IMR-90 (cell line): ENCODE data around the gene NDUFB10. TPM values are rescaled to one million over a fixed set of nuclear protein-coding genes. Genes with fewer than 3 reads are reported as not detected.

Experiments used
- ATAC-seq: fragments of 200-7000 bp; cut with Tn5 transposase; 2 replicates; pipeline ENCODE4 v1.9.1; 2020; ENCODE audit warnings: low read depth, mild to moderate bottlenecking, moderate library complexity
- BruUV-seq: library from RNA; stranded (reverse); fragments of 400-500 nt; replicated peaks from 2 replicates; lab custom pipeline; 2021; lab: Mats Ljungman, UMichigan
- CTCF ChIA-PET: fragments of 300-600 bp; formaldehyde crosslinking; extraction: SDS; loops from one replicate; lab custom pipeline; 2021; ENCODE audit warnings: antibody characterized with exemption; lab: Yijun Ruan, JAX
- POLR2A ChIA-PET: fragments of 300-600 bp; sonication (Branson Sonifier 250); formaldehyde crosslinking; loops from one replicate; lab custom pipeline; 2022; ENCODE audit warnings: antibody characterized with exemption; ENCODE audit not compliant: unreplicated experiment; lab: Charles Lee
- DNase-seq: peaks from one replicate; pipeline ENCODE4 v3.0.0; 2013
- H2AFZ ChIP-seq: replicated peaks from 2 replicates; pipeline ENCODE3; 2013; ENCODE audit warnings: low read length, mild to moderate bottlenecking; ENCODE audit not compliant: poor library complexity
- H2AK5ac ChIP-seq: 2 replicates; pipeline ENCODE4 v1.6.1; 2013; ENCODE audit warnings: low read depth, low read length, inconsistent platforms
- H2AK9ac ChIP-seq: replicated peaks from 2 replicates; pipeline ENCODE3; 2013; ENCODE audit warnings: mild to moderate bottlenecking, low read depth, low read length, moderate library complexity; ENCODE audit not compliant: poor library complexity
- H2BK120ac ChIP-seq: 2 replicates; pipeline ENCODE4 v1.6.1; 2013; ENCODE audit warnings: low read depth, low read length, inconsistent platforms
- H2BK15ac ChIP-seq: 3 replicates; pipeline ENCODE4 v1.6.1; 2013; ENCODE audit warnings: low read depth, low read length, inconsistent platforms
- H2BK20ac ChIP-seq: 2 replicates; pipeline ENCODE4 v1.6.1; 2013; ENCODE audit warnings: low read depth, mild to moderate bottlenecking, inconsistent platforms, low read length, moderate library complexity
- H2BK5ac ChIP-seq: 2 replicates; pipeline ENCODE4 v1.6.1; 2013; ENCODE audit warnings: mild to moderate bottlenecking, low read depth, low read length, inconsistent platforms; ENCODE audit not compliant: poor library complexity, severe bottlenecking
- H3K14ac ChIP-seq: replicated peaks from 2 replicates; pipeline ENCODE4 v1.6.1; 2013; ENCODE audit warnings: low read depth, low read length, inconsistent platforms
- H3K18ac ChIP-seq: 2 replicates; pipeline ENCODE4 v1.6.1; 2013; ENCODE audit warnings: low read depth, low read length, control low read depth
- H3K23ac ChIP-seq: 2 replicates; pipeline ENCODE4 v1.6.1; 2013; ENCODE audit warnings: low read depth, low read length, inconsistent platforms
- H3K27ac ChIP-seq: 2 replicates; pipeline ENCODE4 v1.5.1; 2013; ENCODE audit warnings: mild to moderate bottlenecking, control low read depth, low read length; ENCODE audit not compliant: insufficient read depth
- H3K27me3 ChIP-seq: 2 replicates; pipeline ENCODE4 v1.6.1; 2013; ENCODE audit warnings: low read length; ENCODE audit not compliant: control insufficient read depth, insufficient read depth
- H3K36me3 ChIP-seq: 2 replicates; pipeline ENCODE4 v1.6.1; 2013; ENCODE audit warnings: low read length, mixed read lengths; ENCODE audit not compliant: control insufficient read depth, insufficient read depth
- H3K4ac ChIP-seq: 2 replicates; pipeline ENCODE4 v1.6.1; 2013; ENCODE audit warnings: low read depth, low read length, inconsistent platforms
- H3K4me1 ChIP-seq: 2 replicates; pipeline ENCODE4 v1.6.1; 2013; ENCODE audit warnings: low read length, mixed read lengths; ENCODE audit not compliant: control insufficient read depth, insufficient read depth
- H3K4me2 ChIP-seq: 2 replicates; pipeline ENCODE4 v1.6.1; 2013; ENCODE audit warnings: low read depth, mild to moderate bottlenecking, control low read depth, low read length, moderate library complexity
- H3K4me3 ChIP-seq: 2 replicates; pipeline ENCODE4 v1.5.1; 2013; ENCODE audit warnings: low read depth, mild to moderate bottlenecking, control low read depth, low read length, moderate library complexity; ENCODE audit not compliant: insufficient read depth
- H3K56ac ChIP-seq: 2 replicates; pipeline ENCODE4 v1.6.1; 2013; ENCODE audit warnings: low read length, inconsistent platforms; ENCODE audit not compliant: insufficient read depth; ENCODE audit errors: extremely low read depth
- H3K79me1 ChIP-seq, 2 experiments: 2 replicates each; pipeline ENCODE4 v1.6.1; 2013; ENCODE audit warnings: low read length in 2 of 2, inconsistent platforms in 1 of 2, low read depth in 1 of 2
- H3K9ac ChIP-seq: 2 replicates; pipeline ENCODE4 v1.6.1; 2013; ENCODE audit warnings: low read depth, low read length, control low read depth
- H3K9me1 ChIP-seq: 2 replicates; pipeline ENCODE4 v1.6.1; 2013; ENCODE audit warnings: low read length, inconsistent platforms; ENCODE audit not compliant: insufficient read depth
- H3K9me3 ChIP-seq: 2 replicates; pipeline ENCODE4 v1.6.1; 2013; ENCODE audit warnings: low read length; ENCODE audit not compliant: control insufficient read depth, insufficient read depth
- H4K20me1 ChIP-seq: 2 replicates; pipeline ENCODE4 v1.6.1; 2013; ENCODE audit warnings: low read length, inconsistent platforms; ENCODE audit not compliant: insufficient read depth
- H4K5ac ChIP-seq: 2 replicates; pipeline ENCODE4 v1.6.1; 2013; ENCODE audit warnings: mild to moderate bottlenecking, low read depth, low read length, control low read depth
- H4K8ac ChIP-seq, 2 experiments: 2 replicates each; pipeline ENCODE4 v1.6.1; 2013; ENCODE audit warnings: low read depth in 2 of 2, low read length in 2 of 2, control low read depth in 1 of 2, inconsistent platforms in 1 of 2
- H4K91ac ChIP-seq: 2 replicates; pipeline ENCODE4 v1.6.1; 2013; ENCODE audit warnings: low read depth, low read length, inconsistent platforms; ENCODE audit not compliant: insufficient read depth
- RAD21 ChIP-seq: IDR thresholded peaks from 2 replicates; pipeline ENCODE4 v1.6.1; 2012; ENCODE audit warnings: low read length, improper control_type of control experiment
- WGBS, 2 experiments: methylation state at CpG; one replicate each; pipeline versions ENCODE4 v1.1.5 to v1.1.7; 2013; ENCODE audit warnings: missing lambda C conversion rate in 2 of 2; ENCODE audit not compliant: insufficient read length in 1 of 2; ENCODE audit errors: extremely low coverage in 2 of 2; 5-methylcytosine and 5-hydroxymethylcytosine counted together
- dilution Hi-C: fragments of 300-500 bp; cut with HindIII; formaldehyde crosslinking; loops from one replicate; pipeline ENCODE4 v1.14.3; 2018; ENCODE audit warnings: low sequenced_read_pairs; ENCODE audit not compliant: unreplicated experiment
- in situ Hi-C: fragments of 300-500 bp; cut with MboI; formaldehyde crosslinking; loops from 3 replicates; pipeline ENCODE4 v1.14.3; 2019; ENCODE audit warnings: low sequenced_read_pairs, inconsistent platforms, mixed read lengths
- intact Hi-C: fragments of 100-400 bp; cut with micrococcal nuclease; formaldehyde crosslinking; loops from 2 replicates; pipeline ENCODE4 v1.10.0; 2022
- polyA plus RNA-seq, 3 experiments: library from polyadenylated mRNA; depleted of rRNA; stranded (reverse); fragments of >200 nt; gene quantifications; 2 replicates each; pipeline ENCODE4 v1.2.3, GENCODE V29; 2012; ENCODE audit warnings: low replicate concordance in 1 of 3
- total RNA-seq: library from RNA; depleted of rRNA; stranded (reverse); fragments of >200 nt; gene quantifications from 2 replicates; pipeline ENCODE4 v1.2.3, GENCODE V29; 2012

NDUFB10 gene
- total and polyA plus RNA-seq, 2 of the 4 experiments (the other 2 are of a cell fraction) = 189 to 220 TPM

DNA sequence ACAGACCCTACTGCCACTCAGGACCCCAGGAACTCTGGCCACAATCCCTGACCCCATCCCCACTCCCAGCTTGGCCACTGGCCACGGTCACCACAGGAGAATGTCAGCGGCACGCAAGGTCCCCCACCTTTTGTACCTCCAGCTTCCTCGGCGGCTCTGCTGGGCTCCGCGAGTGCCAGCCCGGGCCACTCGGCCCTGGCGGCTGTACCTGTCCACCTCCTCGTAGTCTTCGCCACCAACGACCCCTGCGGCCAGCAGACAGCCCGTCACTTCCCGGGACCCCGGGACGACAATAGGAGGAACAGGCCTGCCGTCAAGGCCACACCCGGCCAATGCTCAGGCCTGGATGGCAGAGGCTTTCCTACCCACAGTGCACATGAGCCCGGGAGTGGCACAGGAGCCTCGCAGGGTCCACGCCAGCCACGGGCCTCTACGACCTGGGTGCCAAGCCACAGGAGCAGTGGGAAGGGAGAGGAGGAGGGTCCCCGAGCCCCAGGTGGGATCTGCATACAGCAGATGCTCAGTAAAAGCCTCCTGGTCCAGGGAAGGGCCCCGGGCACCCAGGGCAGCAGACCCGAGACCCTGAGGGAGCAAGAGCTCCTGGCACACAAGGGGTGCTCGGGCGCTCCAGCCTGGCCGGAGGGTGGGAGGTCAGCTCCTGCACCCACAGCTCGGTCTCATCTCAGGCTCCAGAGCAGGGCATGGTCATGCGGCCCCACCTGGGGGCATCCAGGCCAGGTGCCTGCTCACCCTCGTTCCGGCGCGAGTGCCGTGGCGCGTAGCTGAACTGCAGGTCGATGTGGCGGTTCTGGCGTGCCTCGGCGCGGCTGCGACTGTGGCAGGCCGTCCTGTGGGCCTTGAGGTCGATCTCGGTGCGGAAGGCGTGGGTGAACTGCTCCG, 42.4 kb downstream of the NDUFB10 start:
- no peak for ATAC-seq

More for the DNA sequence above, 42.4 kb downstream of the NDUFB10 start:
- Histone ChIP-seq H3K27ac (no peak overlapping the region), H2BK15ac (no peak overlapping the region), H3K56ac (no peak overlapping the region), H2AFZ (no peak overlapping the region), H3K23ac (no peak overlapping the region), H3K79me1 (peaks cover 10 to 70% of the 10 kb centered on the region in 2 experiments; a peak in 3 of 4 replicates), H3K27me3 (no peaks in the 10 kb centered on the region), H4K8ac (no peak overlapping the region), H2BK120ac (no peak overlapping the region), H3K36me3 (peaks cover 52% of the 10 kb centered on the region), H3K4me1 (peaks cover 22% of the 10 kb centered on the region), H4K5ac (no peak overlapping the region), H2BK20ac (no peak overlapping the region), H3K9ac (no peak overlapping the region), H2AK9ac (no peak overlapping the region), H3K18ac (no peak overlapping the region), H3K14ac (no peak overlapping the region), H3K9me1 (peaks cover 7% of the 10 kb centered on the region; the same call in 1 of the 2 replicates), H3K4me2 (no peak overlapping the region), H3K9me3 (no peaks in the 10 kb centered on the region), H4K20me1 (peaks cover 66% of the 10 kb centered on the region), H3K4me3 (no peak overlapping the region), H3K4ac (no peak overlapping the region), H2AK5ac (no peak overlapping the region), H4K91ac (no peak overlapping the region), H2BK5ac (no peak overlapping the region)
- intact Hi-C loops (loop anchor here (5.0 kb wide), 1 partner anchor 141 kb away; no protein-coding TSS in a partner anchor), dilution Hi-C loops (no loop called here), in situ Hi-C loops (no loop called here)
- 95% methylated on average over 30 of the region's 53 CpGs; no CpG with 5 or more reads in 1 of the 2 experiments for WGBS, 2 experiments
- POLR2A ChIA-PET = no interaction called here
- CTCF ChIA-PET = no interaction called here
- DNase-seq = no peak
- TF ChIP-seq RAD21 = no peak
- no TSS peak for BruUV-seq
